Esophagus muscularis mucosa (tissue), 2 donors: ENCODE results near the gene PELO.

ENCODE experiments used
- EP300 ChIP-seq: sonication (generic); formaldehyde crosslinking; IDR thresholded peaks from one replicate; pipeline ENCODE4 v1.6.1; 2017; ENCODE audit warnings: antibody characterized with exemption
- POLR2A ChIP-seq: fragments of 450-650 bp; IDR thresholded peaks from one replicate; pipeline ENCODE4 v1.6.1; 2017; ENCODE audit warnings: antibody characterized with exemption, moderate library complexity, mild to moderate bottlenecking, low read depth

- TF ChIP-seq POLR2A (no peak), EP300 (no peak)
Measured at GRCh38 chr5:52809884-52810283, 22.2 kb downstream of the PELO start.
